Measurements from ENCODE around the gene LY86. TPM values are rescaled to one million over a fixed set of nuclear protein-coding genes. Genes with fewer than 3 reads are reported as not detected.

Gene LY86
- total RNA-seq, 1 experiment from 2014 or later, result not detected

DNA sequence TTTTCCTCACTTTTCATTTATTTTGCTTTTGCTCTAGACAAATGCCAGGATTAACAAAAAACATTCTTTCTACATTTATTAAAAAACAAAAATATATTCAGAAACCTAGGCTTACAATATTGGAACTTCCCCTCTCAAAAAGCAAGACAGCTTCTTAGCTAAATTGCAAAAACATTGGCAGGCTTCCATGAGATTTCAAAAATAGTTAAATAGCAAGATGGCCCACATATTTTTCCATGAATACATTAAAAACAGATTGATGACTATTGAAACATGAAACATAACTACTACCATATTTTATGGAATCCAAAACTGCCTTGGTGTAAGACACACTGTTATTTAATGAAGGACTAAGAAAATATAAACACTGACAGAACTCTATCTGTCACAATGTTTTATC, 92.0 kb downstream of the LY86 start:
- DNase-seq, result no peak
- Mint-ChIP-seq H3K27ac (ENCODE audit: unreplicated experiment) (no peak overlapping the region), H3K4me1 (ENCODE audit: low read depth, unreplicated experiment) (peaks cover 32% of the 10 kb centered on the region), H3K9me3 (ENCODE audit: low read depth, unreplicated experiment) (no peaks in the 10 kb centered on the region), H3K4me3 (ENCODE audit: low read depth, unreplicated experiment) (no peak overlapping the region), H3K27me3 (ENCODE audit: unreplicated experiment) (no peaks in the 10 kb centered on the region), H3K36me3 (ENCODE audit: insufficient read depth, unreplicated experiment) (peaks cover 3% of the 10 kb centered on the region)
- no TSS peak for BruUV-seq (replicated peaks)
- intact Hi-C loops (cut with micrococcal nuclease; ENCODE audit: unreplicated experiment), result no loop called here
- CTCF ChIA-PET, result no interaction called here
- TF ChIP-seq, protein P1, sequence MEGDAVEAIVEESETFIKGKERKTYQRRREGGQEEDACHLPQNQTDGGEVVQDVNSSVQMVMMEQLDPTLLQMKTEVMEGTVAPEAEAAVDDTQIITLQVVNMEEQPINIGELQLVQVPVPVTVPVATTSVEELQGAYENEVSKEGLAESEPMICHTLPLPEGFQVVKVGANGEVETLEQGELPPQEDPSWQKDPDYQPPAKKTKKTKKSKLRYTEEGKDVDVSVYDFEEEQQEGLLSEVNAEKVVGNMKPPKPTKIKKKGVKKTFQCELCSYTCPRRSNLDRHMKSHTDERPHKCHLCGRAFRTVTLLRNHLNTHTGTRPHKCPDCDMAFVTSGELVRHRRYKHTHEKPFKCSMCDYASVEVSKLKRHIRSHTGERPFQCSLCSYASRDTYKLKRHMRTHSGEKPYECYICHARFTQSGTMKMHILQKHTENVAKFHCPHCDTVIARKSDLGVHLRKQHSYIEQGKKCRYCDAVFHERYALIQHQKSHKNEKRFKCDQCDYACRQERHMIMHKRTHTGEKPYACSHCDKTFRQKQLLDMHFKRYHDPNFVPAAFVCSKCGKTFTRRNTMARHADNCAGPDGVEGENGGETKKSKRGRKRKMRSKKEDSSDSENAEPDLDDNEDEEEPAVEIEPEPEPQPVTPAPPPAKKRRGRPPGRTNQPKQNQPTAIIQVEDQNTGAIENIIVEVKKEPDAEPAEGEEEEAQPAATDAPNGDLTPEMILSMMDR (IDR thresholded peaks at IDR 0.05; ENCODE audit: unreplicated experiment), result no peak

DNA sequence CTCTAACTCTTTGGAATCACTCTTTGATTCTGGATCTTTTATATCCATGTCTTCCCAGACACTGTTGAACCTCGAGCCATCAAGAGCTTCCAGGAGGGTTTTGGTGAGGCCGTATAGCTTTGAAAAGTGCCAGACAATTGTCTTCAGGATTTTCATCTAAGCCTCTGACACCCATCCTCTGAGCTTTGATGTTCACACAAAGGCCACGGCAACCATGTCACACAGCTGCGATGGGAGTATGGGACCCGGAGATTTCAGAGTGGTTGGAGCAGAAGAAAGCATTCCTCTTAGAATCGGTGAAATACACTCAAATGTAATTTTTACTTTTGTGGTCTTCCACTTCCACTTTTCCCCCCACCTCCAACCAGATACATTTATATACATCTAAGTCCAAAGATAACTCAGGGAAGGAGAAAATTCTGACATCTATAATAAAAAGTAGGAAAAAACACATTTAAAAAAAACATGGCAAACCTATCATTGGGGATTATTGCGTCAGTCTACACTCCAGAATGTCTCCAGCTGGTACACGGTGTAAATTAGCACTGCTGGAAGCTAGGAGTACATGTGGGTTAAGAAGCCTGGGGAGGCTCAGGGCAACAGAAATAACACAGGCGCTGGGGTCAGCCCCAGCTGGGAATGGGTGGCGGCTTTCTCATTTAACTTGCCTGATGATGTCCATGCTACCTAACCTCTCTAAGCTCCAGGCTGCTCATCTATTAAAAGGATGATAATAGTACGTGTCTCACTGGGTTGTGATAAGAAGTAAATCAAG, 92.7 kb downstream of the LY86 start:
- intact Hi-C loops (cut with micrococcal nuclease; ENCODE audit: unreplicated experiment), result no loop called here
- Mint-ChIP-seq H3K4me3 (ENCODE audit: low read depth, unreplicated experiment) (no peak overlapping the region), H3K4me1 (ENCODE audit: low read depth, unreplicated experiment) (peaks cover 32% of the 10 kb centered on the region), H3K27me3 (ENCODE audit: unreplicated experiment) (no peaks in the 10 kb centered on the region), H3K9me3 (ENCODE audit: low read depth, unreplicated experiment) (no peaks in the 10 kb centered on the region), H3K36me3 (ENCODE audit: insufficient read depth, unreplicated experiment) (peaks cover 3% of the 10 kb centered on the region), H3K27ac (ENCODE audit: unreplicated experiment) (no peak overlapping the region)
- TF ChIP-seq, protein P1 (IDR thresholded peaks at IDR 0.05; ENCODE audit: unreplicated experiment), result no peak
- DNase-seq, result no peak
- BruUV-seq (replicated peaks), result no TSS peak
- CTCF ChIA-PET, result interaction anchor here (0.8 kb wide), 1 partner anchor 362 kb away, joined by 8 read pairs; no protein-coding TSS in a partner anchor

DNA sequence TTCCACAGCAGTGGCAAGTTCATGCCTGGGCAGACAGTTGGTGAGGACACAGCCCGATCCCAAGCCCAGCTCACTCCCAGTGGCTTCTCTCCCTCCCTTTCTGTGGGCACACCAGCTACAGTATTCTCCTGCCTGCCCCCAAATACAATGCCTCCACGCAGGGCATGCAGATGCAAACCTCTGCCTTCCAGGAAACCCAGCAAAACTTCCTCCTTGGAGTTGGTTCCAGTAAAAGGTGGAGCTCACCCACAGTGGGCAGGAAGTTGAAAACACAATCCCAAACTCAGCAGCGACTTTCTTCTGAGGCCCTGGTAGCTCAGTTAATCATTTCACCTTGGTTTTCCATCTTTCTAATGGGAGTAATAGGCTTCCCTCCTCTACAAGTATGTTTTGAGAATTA, 93.7 kb downstream of the LY86 start:
- intact Hi-C loops (cut with micrococcal nuclease; ENCODE audit: unreplicated experiment), result no loop called here
- no peaks in the 10 kb centered on the region for H3K9me3 Mint-ChIP-seq (ENCODE audit: low read depth, unreplicated experiment)
- no peak overlapping the region for H3K4me3 Mint-ChIP-seq (ENCODE audit: low read depth, unreplicated experiment)
- BruUV-seq (replicated peaks), result no TSS peak
- no peak for DNase-seq
- TF ChIP-seq, protein P1 (IDR thresholded peaks at IDR 0.05; ENCODE audit: unreplicated experiment), result no peak
- H3K4me1 Mint-ChIP-seq (ENCODE audit: low read depth, unreplicated experiment), result peaks cover 26% of the 10 kb centered on the region
- no peak overlapping the region for H3K27ac Mint-ChIP-seq (ENCODE audit: unreplicated experiment)
- H3K27me3 Mint-ChIP-seq (ENCODE audit: unreplicated experiment), result no peaks in the 10 kb centered on the region
- CTCF ChIA-PET, result no interaction called here
- H3K36me3 Mint-ChIP-seq (ENCODE audit: insufficient read depth, unreplicated experiment), result peaks cover 10% of the 10 kb centered on the region

DNA sequence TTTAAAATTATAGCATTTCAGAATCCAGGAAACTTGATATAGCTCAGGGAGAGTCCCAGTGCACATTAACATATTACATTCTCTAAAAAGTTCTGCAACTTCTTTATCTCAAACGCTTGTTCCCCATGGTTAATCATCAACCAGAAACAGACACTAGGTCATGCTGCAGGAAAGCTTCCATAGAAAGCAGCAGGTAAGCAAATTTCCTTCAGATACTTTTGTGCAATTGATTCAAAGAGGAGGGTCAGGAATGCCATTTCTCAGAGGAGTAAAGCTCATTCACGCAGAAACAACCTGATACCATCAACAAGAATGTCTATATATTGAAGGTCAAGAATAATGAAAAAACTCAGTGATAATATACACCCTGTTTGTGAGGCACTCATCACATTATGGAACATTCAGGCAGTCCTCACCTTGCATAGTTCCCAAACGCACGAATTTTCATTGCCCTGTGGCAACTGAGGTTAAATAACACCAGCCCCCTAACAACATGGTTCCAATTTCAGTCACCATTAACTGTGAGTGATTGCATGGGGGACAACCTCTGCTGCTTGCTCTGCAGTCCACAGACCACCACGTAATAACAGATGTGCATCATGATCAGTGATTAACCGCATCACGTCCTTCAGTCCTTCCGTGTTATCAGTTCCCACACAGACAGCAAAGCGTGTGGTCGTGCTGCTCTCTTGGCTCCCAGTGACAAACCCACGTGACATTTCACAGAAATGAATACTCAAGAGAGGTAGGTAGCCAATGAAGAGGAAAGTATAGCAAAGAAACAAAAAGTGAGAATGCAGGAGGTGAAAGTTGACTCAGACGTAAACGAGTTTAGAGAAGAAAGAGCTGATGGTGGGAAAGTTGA, 95.7 kb downstream of the LY86 start:
- Mint-ChIP-seq H3K4me1 (ENCODE audit: low read depth, unreplicated experiment) (peaks cover 28% of the 10 kb centered on the region), H3K4me3 (ENCODE audit: low read depth, unreplicated experiment) (no peak overlapping the region), H3K9me3 (ENCODE audit: low read depth, unreplicated experiment) (no peaks in the 10 kb centered on the region), H3K27me3 (ENCODE audit: unreplicated experiment) (no peaks in the 10 kb centered on the region), H3K27ac (ENCODE audit: unreplicated experiment) (no peak overlapping the region), H3K36me3 (ENCODE audit: insufficient read depth, unreplicated experiment) (peaks cover 11% of the 10 kb centered on the region)
- BruUV-seq (replicated peaks), result no TSS peak
- CTCF ChIA-PET, result no interaction called here
- no peak for DNase-seq
- TF ChIP-seq, protein P1 (IDR thresholded peaks at IDR 0.05; ENCODE audit: unreplicated experiment), result no peak
- intact Hi-C loops (cut with micrococcal nuclease; ENCODE audit: unreplicated experiment), result no loop called here

Measured in Calu3 (cell line).